Left ventricle myocardium inferior (tissue), 1 donor: ENCODE data around the gene ALOX5. TPM values are rescaled to one million over a fixed set of nuclear protein-coding genes. Genes with fewer than 3 reads are reported as not detected.

ENCODE experiments used
- DNase-seq: peaks from one replicate; pipeline ENCODE4 v3.0.0-alpha.2; 2020
- H3K27ac ChIP-seq: fragments of 200-600 bp; replicated peaks from 2 replicates; pipeline ENCODE4 v1.8.0; 2021
- H3K27me3 ChIP-seq: fragments of 200-600 bp; 2 replicates; pipeline ENCODE4 v1.8.0; 2021; ENCODE audit warnings: low read depth
- H3K36me3 ChIP-seq: fragments of 200-600 bp; 2 replicates; pipeline ENCODE4 v1.8.0; 2021
- H3K4me1 ChIP-seq: fragments of 200-600 bp; 2 replicates; pipeline ENCODE4 v1.8.0; 2021
- H3K4me3 ChIP-seq: fragments of 200-600 bp; 2 replicates; pipeline ENCODE4 v1.8.0; 2021; ENCODE audit warnings: mild to moderate bottlenecking, moderate library complexity
- H3K9me3 ChIP-seq: fragments of 200-600 bp; replicated peaks from 2 replicates; pipeline ENCODE4 v1.8.0; 2021
- intact Hi-C: fragments of 100-400 bp; cut with micrococcal nuclease; formaldehyde crosslinking; loops from one replicate; pipeline ENCODE4 v1.11.0; 2022
- total RNA-seq: library from RNA; stranded (reverse); fragmentation: NEBNext Ultra II Directional; extraction: Animal tissue kit (Norgen Biotek cat#: 25700); gene quantifications from one replicate; pipeline ENCODE4 v1.2.1, GENCODE V29; 2021
- TF ChIP-seq, protein P1 (sequence below): fragments of 200-600 bp; IDR thresholded peaks from 2 replicates; pipeline ENCODE4 v1.8.0; 2021; ENCODE audit warnings: antibody characterized with exemption, mild to moderate bottlenecking, borderline replicate concordance
- donor health status: DM: no; HTN: yes; CAD: no; lungs with severe emphysema.

Gene ALOX5
- total RNA-seq, 1 donor from 2014 or later, result 3.2 TPM

- intact Hi-C loops, result no loop called here
- H3K27ac ChIP-seq, result no peak overlapping the region
- H3K36me3 ChIP-seq, result no peaks in the 10 kb centered on the region
- peaks cover 38% of the 10 kb centered on the region for H3K27me3 ChIP-seq
- H3K4me1 ChIP-seq, result peaks cover 21% of the 10 kb centered on the region
- no peak for DNase-seq
- H3K4me3 ChIP-seq, result no peak overlapping the region
- TF ChIP-seq, protein P1, sequence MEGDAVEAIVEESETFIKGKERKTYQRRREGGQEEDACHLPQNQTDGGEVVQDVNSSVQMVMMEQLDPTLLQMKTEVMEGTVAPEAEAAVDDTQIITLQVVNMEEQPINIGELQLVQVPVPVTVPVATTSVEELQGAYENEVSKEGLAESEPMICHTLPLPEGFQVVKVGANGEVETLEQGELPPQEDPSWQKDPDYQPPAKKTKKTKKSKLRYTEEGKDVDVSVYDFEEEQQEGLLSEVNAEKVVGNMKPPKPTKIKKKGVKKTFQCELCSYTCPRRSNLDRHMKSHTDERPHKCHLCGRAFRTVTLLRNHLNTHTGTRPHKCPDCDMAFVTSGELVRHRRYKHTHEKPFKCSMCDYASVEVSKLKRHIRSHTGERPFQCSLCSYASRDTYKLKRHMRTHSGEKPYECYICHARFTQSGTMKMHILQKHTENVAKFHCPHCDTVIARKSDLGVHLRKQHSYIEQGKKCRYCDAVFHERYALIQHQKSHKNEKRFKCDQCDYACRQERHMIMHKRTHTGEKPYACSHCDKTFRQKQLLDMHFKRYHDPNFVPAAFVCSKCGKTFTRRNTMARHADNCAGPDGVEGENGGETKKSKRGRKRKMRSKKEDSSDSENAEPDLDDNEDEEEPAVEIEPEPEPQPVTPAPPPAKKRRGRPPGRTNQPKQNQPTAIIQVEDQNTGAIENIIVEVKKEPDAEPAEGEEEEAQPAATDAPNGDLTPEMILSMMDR, result no peak
- no peaks in the 10 kb centered on the region for H3K9me3 ChIP-seq
Observed at GRCh38 chr10:45370202-45370955, 3.6 kb upstream of the ALOX5 start.

DNA sequence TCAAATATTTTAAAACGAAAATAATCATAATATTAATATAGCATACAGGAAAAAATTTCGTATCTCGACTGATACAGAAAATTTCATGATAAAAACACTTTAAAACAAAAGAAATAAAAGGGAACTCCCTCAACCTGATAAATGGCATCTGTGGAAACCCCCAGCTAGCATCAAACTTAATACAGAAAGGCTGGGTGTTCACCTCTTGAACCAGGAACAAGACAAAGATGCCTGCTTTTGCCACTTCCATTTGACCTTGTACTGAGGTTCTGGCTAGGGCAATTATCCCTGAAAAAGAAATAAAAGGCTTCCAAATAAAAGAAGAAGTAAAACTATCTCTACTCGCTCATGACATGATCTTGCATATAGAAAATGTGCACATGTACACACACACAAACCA, 2.5 kb upstream of the ALOX5 start:
- Histone ChIP-seq H3K4me1 (peaks cover 21% of the 10 kb centered on the region), H3K27ac (no peak overlapping the region), H3K36me3 (no peaks in the 10 kb centered on the region), H3K27me3 (peaks cover 50% of the 10 kb centered on the region), H3K4me3 (no peak overlapping the region), H3K9me3 (no peaks in the 10 kb centered on the region)
- intact Hi-C loops, result no loop called here
- DNase-seq, result no peak
- TF ChIP-seq, protein P1, result no peak

DNA sequence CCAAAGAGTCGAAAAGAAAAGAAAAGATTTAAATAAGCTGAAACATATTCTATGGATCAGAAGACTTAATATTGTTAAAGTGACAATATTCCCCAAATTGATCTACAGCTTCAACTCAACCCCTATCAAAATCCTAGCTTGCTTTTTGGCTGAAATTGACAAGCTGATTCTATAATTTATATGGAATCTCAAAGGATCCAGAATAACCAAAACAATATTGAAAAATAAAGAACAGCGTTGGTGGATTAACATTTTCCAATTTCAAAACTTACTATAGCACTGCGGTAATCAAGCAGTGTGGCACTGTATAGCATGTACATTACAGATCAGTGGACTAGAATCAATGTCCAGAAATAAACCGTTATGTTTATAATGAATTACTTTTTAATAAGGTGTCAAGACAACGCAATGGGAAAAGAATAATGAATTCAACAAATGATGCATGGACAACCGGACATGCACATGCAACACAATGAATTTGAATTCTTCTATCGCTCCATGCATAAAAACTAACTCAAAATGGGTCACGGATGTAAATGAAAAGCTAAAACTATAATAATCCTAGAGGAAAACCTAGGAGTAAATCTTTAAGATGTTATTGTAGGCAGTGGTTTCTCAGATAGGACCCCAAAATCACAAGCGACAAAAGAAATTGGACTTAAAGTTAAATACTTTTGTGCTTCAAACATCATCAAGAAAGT, 1.6 kb upstream of the ALOX5 start:
- intact Hi-C loops, result no loop called here
- H3K27me3 ChIP-seq, result peaks cover 58% of the 10 kb centered on the region

GRCh38 chr10:45373003-45373575, 927 bp upstream of the ALOX5 start:
- Histone ChIP-seq H3K36me3 (no peaks in the 10 kb centered on the region), H3K4me3 (peak overlapping the region; percentile 63), H3K27me3 (peaks cover 65% of the 10 kb centered on the region), H3K4me1 (peaks cover 21% of the 10 kb centered on the region), H3K9me3 (no peaks in the 10 kb centered on the region), H3K27ac (no peak overlapping the region)
- TF ChIP-seq, protein P1, result no peak
- intact Hi-C loops, result no loop called here
- no peak for DNase-seq

More for the DNA sequence above, 1.6 kb upstream of the ALOX5 start:
- TF ChIP-seq, protein P1, result no peak
- no peak overlapping the region for H3K27ac ChIP-seq
- H3K4me3 ChIP-seq, result no peak overlapping the region
- peaks cover 21% of the 10 kb centered on the region for H3K4me1 ChIP-seq
- no peaks in the 10 kb centered on the region for H3K9me3 ChIP-seq
- no peak for DNase-seq
- H3K36me3 ChIP-seq, result no peaks in the 10 kb centered on the region

- Histone ChIP-seq H3K4me3 (peak overlapping the region; percentile 63), H3K9me3 (no peaks in the 10 kb centered on the region), H3K27ac (no peak overlapping the region), H3K36me3 (no peaks in the 10 kb centered on the region), H3K4me1 (peaks cover 21% of the 10 kb centered on the region), H3K27me3 (peaks cover 79% of the 10 kb centered on the region)
- no peak for DNase-seq
- intact Hi-C loops, result no loop called here
- TF ChIP-seq, protein P1, result no peak
Observed at GRCh38 chr10:45374350-45375052, 485 bp downstream of the ALOX5 start.
